ENCODE data around the gene ZNRF1.
A peak's percentile ranks its signal among the peaks of the same experiment; 100 is the strongest.

The ZNRF1 gene

GRCh38 chr16:75028544-75029135 is 29.8 kb downstream of the ZNRF1 start:
- DNase-seq = no peak

- no peak for DNase-seq
Observed at GRCh38 chr16:75029854-75030253, 31.0 kb downstream of the ZNRF1 start.

- no peak for DNase-seq
Observed at GRCh38 chr16:75032655-75033054, 33.8 kb downstream of the ZNRF1 start.

- DNase-seq = no peak
Observed at GRCh38 chr16:75035410-75035968, 36.7 kb downstream of the ZNRF1 start.

- no peak for DNase-seq
Observed at GRCh38 chr16:75038036-75038858, 39.4 kb downstream of the ZNRF1 start.

- DNase-seq = no peak
Observed at GRCh38 chr16:75039941-75040340, 41.1 kb downstream of the ZNRF1 start.

GRCh38 chr16:75042426-75043174 is 43.8 kb downstream of the ZNRF1 start:
- DNase-seq = no peak

- no peak for DNase-seq
Observed at GRCh38 chr16:75043175-75043895, 44.5 kb downstream of the ZNRF1 start.

- DNase-seq = no peak
Observed at GRCh38 chr16:75044800-75045361, 46.1 kb downstream of the ZNRF1 start.

- DNase-seq = no peak
Observed at GRCh38 chr16:75045424-75045823, 46.6 kb downstream of the ZNRF1 start.

- DNase-seq = no peak
Observed at GRCh38 chr16:75048054-75048453, 49.2 kb downstream of the ZNRF1 start.

GRCh38 chr16:75048530-75048929 is 49.7 kb downstream of the ZNRF1 start:
- DNase-seq = no peak

GRCh38 chr16:75052481-75053202 is 53.8 kb downstream of the ZNRF1 start:
- DNase-seq = peak; percentile 18

GRCh38 chr16:75053791-75054555 is 55.1 kb downstream of the ZNRF1 start:
- peak; percentile 87 for DNase-seq

GRCh38 chr16:75054556-75054947 is 55.7 kb downstream of the ZNRF1 start:
- DNase-seq = no peak

- DNase-seq = peak; percentile 26
Observed at GRCh38 chr16:75058806-75059205, 60.0 kb downstream of the ZNRF1 start.

- no peak for DNase-seq
Observed at GRCh38 chr16:75059411-75059810, 60.6 kb downstream of the ZNRF1 start.

- no peak for DNase-seq
Observed at GRCh38 chr16:75060723-75061122, 61.9 kb downstream of the ZNRF1 start.

- no peak for DNase-seq
Observed at GRCh38 chr16:75061669-75062068, 62.8 kb downstream of the ZNRF1 start.

- no peak for DNase-seq
Observed at GRCh38 chr16:75062135-75062975, 63.5 kb downstream of the ZNRF1 start.
